Neutrophil (primary cell): ENCODE measurements around the gene RBCK1.
"Not testable (repeated sequence)": the region's sequence is repeated elsewhere in the genome, so short reads cannot be mapped to it uniquely, and the experiment has no call there.

Source experiments
- H3K27ac ChIP-seq: fragments of 200-600 bp; sonication (generic); 2 replicates; pipeline ENCODE4 v1.5.1; 2016; ENCODE audit warnings: mild to moderate bottlenecking, moderate library complexity
- H3K27me3 ChIP-seq: fragments of 200-600 bp; sonication (generic); 2 replicates; pipeline ENCODE4 v1.6.0; 2016; ENCODE audit warnings: mild to moderate bottlenecking
- H3K36me3 ChIP-seq: fragments of 200-600 bp; sonication (generic); 2 replicates; pipeline ENCODE4 v1.5.1; 2017
- H3K4me1 ChIP-seq, 2 experiments: fragments of 200-600 bp in 1 of 2; sonication (generic) in 1 of 2; 1 replicate in 1 of 2; 2 replicates in 1 of 2; pipeline versions ENCODE4 v1.5.1 to v1.6.1; 2013 to 2016; ENCODE audit warnings: low read depth in 1 of 2, low read length in 1 of 2, mild to moderate bottlenecking in 1 of 2, moderate library complexity in 1 of 2; ENCODE audit not compliant: control insufficient read depth in 1 of 2, insufficient read depth in 1 of 2
- H3K4me3 ChIP-seq, 2 experiments: fragments of 200-600 bp in 1 of 2; sonication (generic) in 1 of 2; 1 replicate in 1 of 2; 2 replicates in 1 of 2; pipeline ENCODE4 v1.5.1; 2013 to 2016; ENCODE audit warnings: low read depth in 1 of 2, low read length in 1 of 2, mild to moderate bottlenecking in 1 of 2, moderate library complexity in 1 of 2
- H3K9me3 ChIP-seq: fragments of 200-600 bp; sonication (generic); 2 replicates; pipeline ENCODE4 v1.5.1; 2016
- TF ChIP-seq, protein P1 (sequence below): fragments of 200-600 bp; sonication (generic); IDR thresholded peaks from 2 replicates; pipeline ENCODE4 v1.5.1; 2016; ENCODE audit warnings: antibody characterized with exemption

RBCK1 gene

DNA sequence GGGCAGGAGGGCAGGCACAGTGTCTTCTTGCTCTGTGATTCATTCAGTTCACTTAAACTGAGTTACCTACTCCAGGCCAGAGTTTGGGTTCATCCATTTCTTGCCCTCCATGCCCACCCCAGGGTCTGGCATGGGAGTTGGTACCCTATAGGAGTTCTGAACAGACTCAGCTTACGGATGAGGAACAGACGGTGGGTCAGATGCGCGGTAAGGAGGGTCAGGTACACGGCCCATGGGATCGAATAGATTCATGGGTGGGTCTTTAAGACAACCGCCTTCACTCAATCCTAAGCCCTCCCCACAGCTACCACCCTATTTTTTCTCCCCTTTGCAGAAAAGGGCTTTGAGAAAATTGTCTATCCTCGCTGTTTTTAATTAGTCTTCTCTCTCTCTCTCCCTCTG lies 40.6 kb upstream of the RBCK1 start:
- no peaks in the 10 kb centered on the region for H3K36me3 ChIP-seq
- H3K4me3 ChIP-seq = no peak overlapping the region
- H3K9me3 ChIP-seq = no peaks in the 10 kb centered on the region
- peaks cover 42 to 71% of the 10 kb centered on the region in 2 experiments for H3K4me1 ChIP-seq
- peak overlapping the region; percentile 70 for H3K27ac ChIP-seq
- no peaks in the 10 kb centered on the region for H3K27me3 ChIP-seq
- TF ChIP-seq, protein P1, sequence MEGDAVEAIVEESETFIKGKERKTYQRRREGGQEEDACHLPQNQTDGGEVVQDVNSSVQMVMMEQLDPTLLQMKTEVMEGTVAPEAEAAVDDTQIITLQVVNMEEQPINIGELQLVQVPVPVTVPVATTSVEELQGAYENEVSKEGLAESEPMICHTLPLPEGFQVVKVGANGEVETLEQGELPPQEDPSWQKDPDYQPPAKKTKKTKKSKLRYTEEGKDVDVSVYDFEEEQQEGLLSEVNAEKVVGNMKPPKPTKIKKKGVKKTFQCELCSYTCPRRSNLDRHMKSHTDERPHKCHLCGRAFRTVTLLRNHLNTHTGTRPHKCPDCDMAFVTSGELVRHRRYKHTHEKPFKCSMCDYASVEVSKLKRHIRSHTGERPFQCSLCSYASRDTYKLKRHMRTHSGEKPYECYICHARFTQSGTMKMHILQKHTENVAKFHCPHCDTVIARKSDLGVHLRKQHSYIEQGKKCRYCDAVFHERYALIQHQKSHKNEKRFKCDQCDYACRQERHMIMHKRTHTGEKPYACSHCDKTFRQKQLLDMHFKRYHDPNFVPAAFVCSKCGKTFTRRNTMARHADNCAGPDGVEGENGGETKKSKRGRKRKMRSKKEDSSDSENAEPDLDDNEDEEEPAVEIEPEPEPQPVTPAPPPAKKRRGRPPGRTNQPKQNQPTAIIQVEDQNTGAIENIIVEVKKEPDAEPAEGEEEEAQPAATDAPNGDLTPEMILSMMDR = no peak

DNA sequence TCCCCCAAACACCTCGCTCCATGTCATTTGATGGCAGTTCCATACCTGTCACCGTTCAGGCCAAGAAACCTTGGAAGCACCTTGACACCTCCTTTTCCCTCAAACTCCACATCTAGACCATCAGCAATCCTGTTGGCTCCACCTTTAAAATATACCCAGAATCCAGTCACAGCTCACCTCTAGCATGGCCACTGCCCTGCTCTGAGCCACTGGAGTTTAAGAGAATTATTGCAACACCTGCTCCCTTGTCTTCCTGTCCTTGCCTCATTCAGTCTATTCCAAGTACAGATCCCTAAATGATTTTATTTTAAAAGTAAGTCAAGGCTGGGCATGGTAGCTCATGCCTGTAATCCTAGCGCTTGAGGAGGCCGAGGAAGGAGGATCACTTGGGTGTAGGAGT lies 39.2 kb upstream of the RBCK1 start:
- Histone ChIP-seq H3K36me3 (no peaks in the 10 kb centered on the region), H3K4me1 (peaks cover 47 to 71% of the 10 kb centered on the region in 2 experiments), H3K9me3 (no peaks in the 10 kb centered on the region), H3K27me3 (no peaks in the 10 kb centered on the region), H3K27ac (peak overlapping the region; percentile 70), H3K4me3 (no peak overlapping the region)
- TF ChIP-seq, protein P1 = no peak

DNA sequence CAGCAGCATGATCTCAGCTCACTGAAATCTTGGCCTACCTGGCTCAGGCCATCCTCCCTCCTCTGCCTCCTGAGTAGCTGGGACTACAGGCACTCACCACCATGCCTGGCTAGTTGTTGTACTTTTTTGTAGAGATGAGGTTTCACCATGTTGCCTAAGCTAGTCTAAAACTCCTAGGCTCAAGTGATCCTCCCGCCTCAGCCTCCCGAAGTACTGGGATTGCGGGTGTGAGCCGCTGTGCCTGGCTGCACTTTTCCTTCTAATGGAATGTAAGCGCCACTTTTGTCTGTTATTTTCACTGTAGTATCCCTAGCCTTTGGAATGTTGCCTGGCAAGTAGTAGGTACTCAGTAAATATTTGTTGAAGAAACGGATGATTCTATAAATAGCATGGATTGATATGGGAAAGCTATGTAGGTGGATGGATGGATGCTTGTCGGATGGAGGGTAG lies 37.9 kb upstream of the RBCK1 start:
- Histone ChIP-seq H3K27me3 (no peaks in the 10 kb centered on the region), H3K9me3 (no peaks in the 10 kb centered on the region), H3K4me1 (peaks cover 42 to 69% of the 10 kb centered on the region in 2 experiments), H3K27ac (no peak overlapping the region), H3K36me3 (no peaks in the 10 kb centered on the region), H3K4me3 (no peak overlapping the region)
- TF ChIP-seq, protein P1 = no peak

DNA sequence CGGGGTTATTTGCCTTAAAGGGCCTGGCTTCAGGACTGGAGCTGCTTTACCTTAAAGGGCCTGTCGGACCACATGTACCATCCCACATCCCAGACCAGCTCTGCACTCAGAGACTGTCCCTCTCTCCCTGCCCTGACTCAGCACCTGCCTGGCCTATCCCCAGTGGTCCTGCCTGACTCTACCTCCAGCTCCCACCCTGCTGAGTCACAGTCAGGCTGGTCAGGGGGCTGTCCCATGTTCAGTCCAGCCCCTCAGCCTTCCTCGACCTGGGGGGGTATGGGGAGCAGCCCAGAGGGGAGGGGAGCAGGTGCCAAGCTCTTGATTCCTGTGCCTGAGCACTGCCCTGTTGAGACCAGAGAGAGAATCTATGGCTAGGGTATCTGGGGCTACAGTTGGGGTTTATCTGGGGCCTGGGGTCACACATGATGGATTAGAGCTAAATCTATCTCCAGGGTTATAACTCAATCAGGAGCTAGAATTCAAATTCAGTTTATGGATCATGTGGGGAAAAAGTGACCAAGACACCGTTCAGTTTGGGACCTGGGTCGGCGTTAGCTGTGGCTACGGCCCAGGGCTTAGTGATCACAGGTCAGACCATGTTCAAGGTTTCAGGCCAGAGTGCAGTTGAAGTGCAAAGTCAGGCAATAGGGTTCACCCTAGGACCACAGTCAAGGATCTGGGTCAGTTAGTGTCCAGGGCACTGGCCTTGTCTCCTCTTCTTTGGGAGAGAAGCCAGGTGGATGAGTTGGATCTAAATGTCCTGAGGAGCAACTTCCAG lies 36.9 kb upstream of the RBCK1 start:
- Histone ChIP-seq H3K36me3 (no peaks in the 10 kb centered on the region), H3K4me3 (peak overlapping the region in 1 of 2 experiments; percentile 39), H3K27me3 (no peaks in the 10 kb centered on the region), H3K27ac (peak overlapping the region; percentile 85), H3K4me1 (peaks cover 42 to 65% of the 10 kb centered on the region in 2 experiments), H3K9me3 (no peaks in the 10 kb centered on the region)
- TF ChIP-seq, protein P1 = no peak

DNA sequence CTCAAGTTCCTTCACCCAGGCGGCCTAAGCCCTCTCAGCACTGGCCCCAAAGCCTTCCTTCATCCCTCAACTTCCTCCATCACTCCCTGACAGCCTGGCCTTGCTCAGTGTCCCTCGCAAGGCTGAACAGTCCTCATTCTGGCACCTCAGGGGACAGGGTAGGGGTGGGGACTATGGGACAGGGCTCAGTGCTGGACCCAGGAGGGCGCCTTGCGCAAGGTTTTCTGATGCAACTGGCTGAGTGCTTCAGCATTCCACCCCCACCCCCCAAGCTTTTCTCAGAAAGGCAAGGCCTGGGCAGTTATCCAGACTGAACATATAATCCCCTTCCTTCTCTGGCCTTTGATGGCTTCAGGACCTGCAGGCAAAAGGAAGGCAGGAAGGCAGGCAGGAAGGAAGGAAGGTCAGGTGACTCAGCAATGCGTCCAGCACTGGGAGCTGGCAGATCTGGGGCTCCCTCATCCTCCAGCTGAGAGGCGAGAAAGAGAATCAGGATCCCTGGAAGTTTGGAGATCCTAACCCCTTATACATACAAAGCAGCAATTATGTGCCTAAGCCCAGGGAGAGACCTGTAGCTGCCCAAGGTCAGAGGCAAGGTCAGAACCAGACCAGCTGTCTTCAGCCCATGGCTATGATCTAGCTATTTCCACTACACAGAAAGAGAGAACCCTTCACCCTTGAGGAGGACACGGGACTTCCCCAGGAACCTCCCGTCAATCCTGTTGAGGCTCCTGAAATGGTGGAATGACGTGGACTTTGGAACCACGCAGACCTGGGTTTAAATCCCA lies 36.1 kb upstream of the RBCK1 start:
- TF ChIP-seq, protein P1 = no peak
- no peaks in the 10 kb centered on the region for H3K27me3 ChIP-seq
- peak overlapping the region in 1 of 2 experiments; percentile 39 for H3K4me3 ChIP-seq
- H3K9me3 ChIP-seq = no peaks in the 10 kb centered on the region
- H3K36me3 ChIP-seq = no peaks in the 10 kb centered on the region
- H3K27ac ChIP-seq = peak overlapping the region; percentile 85
- peaks cover 42 to 64% of the 10 kb centered on the region in 2 experiments for H3K4me1 ChIP-seq

DNA sequence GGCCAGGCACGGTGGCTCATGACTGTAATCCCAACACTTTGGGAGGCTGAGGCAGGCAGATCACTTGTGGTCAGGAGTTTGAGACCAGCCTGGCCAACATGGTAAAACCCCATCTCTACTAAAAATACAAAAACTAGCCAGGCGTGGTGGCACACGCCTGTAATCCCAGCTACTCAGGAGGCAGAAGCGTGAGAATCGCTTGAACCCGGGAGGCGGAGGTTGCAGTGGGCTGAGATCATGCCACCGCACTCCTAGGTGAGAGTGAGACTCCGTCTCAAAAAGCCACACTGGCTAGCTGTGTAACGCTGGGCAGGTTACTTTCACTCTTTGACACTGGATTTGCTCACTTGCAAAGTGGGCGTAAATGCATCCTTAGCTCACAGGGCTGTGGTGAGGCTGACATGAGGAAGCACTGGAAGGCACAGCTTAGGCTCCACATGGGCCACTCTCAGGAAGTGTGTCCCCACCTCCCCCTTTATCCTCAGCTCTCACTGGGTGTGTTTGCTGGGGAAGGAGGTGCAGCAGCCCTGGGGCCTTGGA lies 35.5 kb upstream of the RBCK1 start:
- peaks cover 42 to 58% of the 10 kb centered on the region in 2 experiments for H3K4me1 ChIP-seq
- H3K36me3 ChIP-seq, H3K9me3 ChIP-seq, H3K27me3 ChIP-seq: not testable (repeated sequence)
- peak overlapping the region in 1 of 2 experiments; percentile 39 for H3K4me3 ChIP-seq
- H3K27ac ChIP-seq = peak overlapping the region; percentile 85
